ENCODE data around the gene ENAH.
A peak's percentile ranks its signal among the peaks of the same experiment; 100 is the strongest.

Gene ENAH

DNA sequence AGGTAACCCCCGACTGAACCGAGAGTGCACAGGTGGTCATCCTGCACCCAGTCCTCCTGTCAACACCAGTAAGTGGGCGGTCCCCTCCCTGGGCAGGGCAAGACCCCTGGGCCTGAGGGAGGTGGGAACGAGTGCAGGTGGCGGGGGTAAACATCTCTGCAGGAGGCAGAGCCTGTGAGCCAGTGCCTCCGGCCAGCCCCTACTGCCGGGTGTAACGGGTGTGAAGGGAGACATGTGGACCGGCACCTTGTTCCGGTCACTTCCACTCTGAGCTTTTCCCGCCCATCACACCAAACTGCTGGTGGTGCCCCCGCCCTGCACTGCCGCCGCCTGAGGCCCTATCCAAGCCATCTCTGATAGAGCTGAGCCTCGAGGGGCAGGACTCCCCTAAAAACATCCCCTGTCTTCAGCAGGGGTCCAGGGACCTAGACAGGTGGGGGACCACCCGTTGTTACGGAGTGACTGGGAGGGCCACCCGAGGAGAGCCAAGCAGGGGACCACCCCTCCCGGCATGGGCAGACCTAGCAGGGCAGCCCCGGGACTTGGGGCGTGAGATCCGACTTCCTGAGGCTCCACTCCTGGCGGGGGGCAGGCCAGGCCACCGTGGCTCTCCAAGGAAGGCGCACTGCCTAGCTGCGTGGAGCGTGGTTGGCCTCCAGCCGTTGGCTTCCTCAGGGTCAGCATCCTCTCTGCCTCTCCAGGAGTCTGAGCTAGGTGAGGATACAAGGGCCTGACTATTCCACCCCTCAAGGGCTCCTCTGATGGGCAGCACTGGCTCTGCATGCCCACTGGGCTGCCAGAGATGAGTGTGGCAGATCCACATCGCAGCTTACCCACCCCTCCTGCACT is 181.2 kb downstream of the ENAH start:
- no peak for DNase-seq (ENCODE audit: low spot score)

DNA sequence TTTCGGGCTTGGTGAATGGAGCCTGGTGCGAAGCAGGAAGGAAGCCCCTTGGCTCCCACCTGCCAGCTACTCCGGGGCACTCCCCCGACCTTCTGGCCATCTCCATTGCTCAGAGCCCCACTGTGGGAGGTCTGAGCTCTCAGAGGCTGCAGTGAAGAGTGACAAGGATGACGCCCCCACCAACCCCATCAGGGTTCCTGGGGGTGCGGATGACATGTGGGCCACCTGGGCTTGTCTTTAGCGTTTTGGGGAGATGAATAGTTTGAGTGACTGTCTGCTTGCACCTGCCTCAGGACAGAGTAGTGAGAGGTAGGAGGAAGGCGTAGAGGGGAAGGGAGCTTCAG is 181.8 kb downstream of the ENAH start:
- no peak for DNase-seq (ENCODE audit: low spot score)

DNA sequence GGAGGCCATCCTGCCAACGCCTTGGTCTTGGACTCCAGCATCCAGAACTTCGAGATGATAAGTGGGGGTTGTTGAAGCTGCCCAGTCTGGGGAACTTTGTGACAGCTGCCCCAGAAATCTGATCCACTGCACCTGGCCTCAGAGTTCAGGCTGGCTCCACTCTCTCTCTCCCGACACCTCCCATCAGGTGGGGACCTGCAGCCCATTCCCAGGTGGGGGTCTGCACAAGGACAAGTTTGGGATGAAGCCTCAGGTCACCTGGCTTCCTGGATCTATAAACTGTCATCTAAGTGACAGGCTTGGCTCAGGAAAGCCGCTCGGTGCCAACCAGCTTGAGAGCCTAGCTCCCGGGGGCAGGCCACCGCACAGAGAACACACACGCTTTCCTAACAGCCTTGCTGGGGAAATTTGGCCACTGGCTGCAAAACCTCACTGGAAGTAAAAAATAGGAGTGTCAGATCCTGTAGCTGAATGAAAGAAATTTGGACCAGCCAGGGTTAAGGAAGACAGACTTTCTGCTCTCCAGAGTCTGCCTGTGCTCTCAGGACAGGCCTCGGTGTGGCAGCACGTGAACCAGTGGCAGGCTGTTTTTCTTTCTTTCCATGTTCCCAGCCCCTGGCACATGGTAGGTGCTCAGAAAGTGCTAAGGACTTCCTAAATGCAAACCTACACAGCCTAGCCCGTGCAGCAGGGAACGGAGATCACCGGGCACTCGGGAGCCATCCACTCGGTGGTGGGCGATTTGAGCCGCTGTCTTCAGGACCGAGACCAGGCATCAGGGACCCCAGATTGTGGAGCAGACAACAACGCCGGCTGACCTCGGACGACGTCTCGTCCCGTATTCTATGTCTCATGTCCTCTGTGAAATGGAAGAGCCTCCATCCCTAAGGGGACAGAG is 182.5 kb downstream of the ENAH start:
- DNase-seq (ENCODE audit: low spot score): no peak

- no peak for DNase-seq (ENCODE audit: low spot score)
Measured at GRCh38 chr1:225469051-225469450, 183.9 kb downstream of the ENAH start.

DNA sequence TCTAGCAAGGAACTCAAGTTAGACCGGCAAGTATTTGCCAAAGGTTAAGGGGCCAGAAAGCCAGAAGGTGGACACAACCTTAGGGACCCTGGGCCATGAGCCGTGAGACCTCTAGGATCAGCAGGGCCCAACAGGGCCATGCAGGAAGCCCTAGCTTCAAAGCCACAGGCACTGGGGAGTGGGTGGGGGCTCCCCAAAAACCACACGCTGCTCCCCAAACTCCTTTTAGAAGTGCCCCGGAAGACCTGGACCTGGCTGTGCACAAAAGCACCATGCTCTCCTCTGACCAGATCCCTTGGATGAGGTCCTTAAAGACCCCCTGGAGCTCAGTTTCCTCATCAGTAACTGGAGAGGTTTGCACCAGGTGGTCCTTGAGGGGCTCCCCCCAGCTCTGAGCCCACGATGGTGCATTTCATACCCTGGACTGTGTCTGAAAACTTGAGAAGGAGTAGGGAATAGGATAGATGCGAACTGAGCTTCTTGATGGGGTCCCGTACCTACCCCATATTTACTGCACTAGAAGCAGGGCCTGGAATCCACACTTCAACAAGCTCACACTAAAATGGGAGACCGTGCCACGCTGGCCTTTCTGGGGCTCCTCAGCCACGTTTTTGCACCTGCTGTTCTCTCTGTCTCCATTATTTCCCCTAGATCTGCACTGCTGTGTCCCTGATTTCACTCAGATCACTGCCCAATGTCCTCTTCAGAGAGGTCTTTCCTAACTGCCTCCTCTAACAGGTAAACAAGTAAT is 184.5 kb downstream of the ENAH start:
- no peak for DNase-seq (ENCODE audit: low spot score)

DNA sequence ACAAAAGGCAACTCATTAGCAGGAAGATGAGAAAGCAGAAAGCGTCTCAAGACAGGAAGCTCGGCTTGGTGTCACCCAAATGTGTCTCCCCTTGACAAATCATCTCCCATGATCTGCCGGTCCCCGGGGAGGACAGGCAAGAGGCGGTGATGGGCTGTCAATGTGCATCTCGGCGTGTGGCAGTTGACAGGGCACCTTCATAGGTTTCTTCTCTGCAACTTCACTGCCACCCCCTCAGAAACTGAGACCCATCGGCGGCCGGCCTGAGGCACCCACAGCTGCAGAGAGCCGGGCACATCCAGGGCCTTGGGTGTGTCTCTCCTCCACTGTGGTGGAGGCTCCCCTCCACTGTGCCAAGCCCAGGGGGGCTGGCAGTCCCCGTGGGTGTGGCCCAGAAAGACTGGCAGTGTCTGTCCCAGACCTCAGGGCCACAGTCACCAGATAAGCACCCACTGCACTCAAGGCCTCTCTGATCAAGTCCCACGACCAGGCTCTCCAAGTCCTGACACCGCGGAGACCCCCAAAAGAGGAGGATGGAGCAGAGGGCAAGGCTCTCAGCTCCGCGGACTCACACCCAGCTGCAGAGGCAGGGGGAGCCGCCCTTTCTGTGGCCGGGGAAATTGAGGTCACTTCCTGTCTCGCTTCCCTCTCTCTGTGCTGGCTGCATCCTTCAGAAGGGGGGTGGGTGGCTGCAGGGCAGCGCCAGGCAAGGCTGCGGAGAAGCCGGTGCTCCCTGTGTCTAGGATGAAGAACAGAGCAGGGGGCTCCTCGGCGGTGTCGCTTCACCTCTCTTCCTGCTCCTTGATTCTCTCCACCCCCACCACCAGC is 185.5 kb downstream of the ENAH start:
- DNase-seq (ENCODE audit: low spot score): no peak

DNA sequence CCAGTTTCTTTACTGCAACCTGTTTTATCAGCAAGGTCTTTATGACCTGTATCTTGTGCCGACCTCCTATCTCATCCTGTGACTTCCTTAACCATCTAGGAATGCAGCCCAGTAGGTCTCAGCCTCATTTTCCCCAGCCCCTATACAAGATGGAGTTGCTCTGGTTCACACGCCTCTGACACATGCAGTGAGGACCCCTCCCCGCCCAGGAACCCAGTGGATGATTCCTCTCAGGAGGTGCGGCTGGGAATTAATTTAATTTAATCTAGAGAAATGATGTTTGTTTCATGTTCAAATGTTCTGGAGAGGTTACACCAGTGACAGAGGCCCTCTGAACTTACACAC is 186.1 kb downstream of the ENAH start:
- DNase-seq (ENCODE audit: low spot score): no peak

DNA sequence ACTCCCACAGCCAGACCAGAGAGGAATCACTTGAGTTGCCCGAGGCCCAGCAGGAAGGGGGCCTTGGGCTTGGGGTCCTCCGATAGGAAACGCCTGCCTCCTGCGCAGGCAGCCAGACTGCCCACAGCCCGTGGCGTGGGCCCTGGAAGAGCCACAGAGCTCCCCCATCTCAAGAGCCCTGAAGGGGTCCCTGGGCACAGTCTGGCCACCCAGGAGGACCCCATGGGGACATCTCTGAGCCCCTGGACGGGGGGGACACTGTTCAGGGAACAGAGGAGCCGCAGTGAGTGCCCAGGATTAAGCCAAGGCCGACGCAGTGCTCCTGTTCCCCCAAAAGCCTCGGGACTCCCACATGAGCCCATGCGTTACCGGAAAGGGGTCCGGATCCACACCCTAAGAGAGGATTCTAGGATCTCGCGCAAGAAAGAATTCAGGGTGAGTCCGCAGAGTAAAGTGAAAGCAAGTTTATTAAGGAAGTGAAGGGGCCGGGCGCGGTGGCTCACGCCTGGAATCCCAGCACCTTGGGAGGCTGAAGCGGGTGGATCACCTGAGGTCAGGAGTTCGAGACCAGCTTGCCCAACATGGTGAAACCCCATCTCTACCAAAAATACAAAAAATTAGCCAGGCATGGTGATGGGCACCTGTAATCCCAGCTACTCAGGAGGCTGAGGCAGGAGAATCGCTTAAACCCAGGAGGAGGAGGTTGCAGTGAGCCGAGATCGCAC is 187.0 kb downstream of the ENAH start:
- DNase-seq (ENCODE audit: low spot score): no peak

DNA sequence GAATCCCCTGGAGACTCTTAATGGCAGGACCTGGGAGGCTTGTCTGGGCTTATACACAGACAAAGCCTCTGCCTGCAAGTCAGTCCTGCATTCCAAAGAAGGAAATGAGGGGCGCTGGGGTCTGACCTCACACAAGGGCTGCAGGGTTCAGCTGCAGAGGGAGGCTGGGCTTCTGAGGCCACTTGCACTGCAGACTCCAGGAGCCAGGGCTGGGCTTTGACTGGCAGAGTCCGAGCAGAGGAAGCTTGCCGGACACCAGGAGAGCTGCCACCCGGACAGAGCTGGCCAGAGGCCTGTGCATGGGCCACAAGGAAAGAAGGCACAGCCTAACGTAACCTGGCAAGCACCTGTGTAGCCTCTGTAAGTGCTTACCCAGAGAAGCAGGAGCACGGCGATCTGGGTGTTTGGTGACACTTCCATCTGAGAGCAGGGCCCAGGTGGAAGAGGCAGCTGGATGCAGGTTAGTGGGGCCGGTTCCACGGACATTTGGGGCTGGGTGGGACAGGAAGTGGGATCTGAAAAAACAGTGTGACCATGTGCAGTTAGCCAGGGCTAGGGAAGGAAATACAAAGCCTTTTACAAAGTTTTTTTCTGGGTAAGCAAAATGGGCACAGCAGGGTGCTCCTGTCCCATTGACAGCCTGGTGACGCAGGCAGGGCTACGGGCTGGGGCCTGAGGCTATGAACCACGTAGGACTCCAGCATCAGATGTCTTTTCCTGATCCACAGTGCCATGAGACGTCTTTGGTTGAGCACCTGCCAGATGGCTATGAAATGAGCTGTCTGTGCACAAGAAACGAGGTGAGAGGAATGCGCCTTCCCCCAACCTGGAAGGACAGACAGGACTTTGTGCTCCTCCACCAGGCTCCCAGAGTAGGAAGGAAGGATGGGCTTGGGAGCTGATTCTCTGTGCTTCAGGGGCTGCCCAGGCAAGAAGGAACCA is 187.8 kb downstream of the ENAH start:
- DNase-seq (ENCODE audit: low spot score): no peak

DNA sequence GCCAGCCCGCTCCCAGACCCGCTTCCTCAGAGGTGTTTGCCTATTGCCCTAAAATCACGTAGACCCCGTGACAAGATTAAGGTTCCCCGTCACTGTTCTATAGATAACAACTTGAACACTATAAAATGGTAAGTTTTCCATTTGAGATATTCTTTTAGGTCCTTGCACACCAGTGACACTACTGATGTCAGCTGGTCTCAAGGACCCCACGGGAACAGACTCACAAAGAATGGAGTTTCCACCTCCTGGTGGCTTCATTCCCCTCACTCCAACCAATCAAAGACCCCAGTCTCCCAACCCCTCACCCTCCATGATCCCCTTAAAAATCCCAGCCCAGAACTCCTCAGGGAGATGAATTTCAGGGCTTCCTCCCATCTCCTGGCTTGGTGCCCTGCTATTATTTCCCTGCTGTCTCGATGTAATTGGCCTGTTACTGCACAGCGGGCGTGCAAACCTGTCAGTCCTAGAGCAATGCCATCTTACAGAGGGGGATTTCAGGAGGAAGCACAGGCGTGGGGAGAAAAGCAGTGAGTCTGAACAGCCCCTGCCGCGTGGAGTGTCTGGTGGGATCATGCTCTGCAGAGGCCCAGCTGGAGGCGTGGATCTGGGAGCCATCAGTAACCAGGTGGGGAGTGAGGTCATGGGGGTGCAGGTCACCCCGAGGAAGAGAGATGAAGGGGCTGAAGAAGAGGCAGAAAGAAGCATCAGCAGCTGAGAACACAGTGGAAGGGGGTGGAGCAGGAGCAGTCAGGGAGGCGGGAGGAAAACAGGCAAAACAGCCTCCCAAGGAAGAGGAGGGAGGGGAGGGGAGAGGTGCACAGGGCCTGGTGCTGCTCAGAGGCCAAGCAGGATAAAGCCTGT is 190.0 kb downstream of the ENAH start:
- DNase-seq (ENCODE audit: low spot score): no peak

DNA sequence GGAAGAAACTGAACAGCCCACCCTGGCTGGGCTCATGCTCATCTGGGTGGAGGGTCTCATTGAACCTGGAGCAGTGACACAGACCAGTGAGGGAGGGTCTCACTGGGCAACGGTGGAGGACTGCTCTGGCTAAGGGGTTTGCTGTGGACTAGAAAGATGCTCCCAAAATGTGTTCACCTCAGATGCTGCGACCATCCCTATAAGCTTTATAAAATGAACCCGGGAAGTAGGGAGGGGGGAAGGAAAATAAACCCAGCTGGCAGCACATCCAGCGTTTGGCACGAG is 190.6 kb downstream of the ENAH start:
- no peak for DNase-seq (ENCODE audit: low spot score)

GRCh38 chr1:225461533-225462428 is 191.1 kb downstream of the ENAH start:
- DNase-seq (ENCODE audit: low spot score): no peak

DNA sequence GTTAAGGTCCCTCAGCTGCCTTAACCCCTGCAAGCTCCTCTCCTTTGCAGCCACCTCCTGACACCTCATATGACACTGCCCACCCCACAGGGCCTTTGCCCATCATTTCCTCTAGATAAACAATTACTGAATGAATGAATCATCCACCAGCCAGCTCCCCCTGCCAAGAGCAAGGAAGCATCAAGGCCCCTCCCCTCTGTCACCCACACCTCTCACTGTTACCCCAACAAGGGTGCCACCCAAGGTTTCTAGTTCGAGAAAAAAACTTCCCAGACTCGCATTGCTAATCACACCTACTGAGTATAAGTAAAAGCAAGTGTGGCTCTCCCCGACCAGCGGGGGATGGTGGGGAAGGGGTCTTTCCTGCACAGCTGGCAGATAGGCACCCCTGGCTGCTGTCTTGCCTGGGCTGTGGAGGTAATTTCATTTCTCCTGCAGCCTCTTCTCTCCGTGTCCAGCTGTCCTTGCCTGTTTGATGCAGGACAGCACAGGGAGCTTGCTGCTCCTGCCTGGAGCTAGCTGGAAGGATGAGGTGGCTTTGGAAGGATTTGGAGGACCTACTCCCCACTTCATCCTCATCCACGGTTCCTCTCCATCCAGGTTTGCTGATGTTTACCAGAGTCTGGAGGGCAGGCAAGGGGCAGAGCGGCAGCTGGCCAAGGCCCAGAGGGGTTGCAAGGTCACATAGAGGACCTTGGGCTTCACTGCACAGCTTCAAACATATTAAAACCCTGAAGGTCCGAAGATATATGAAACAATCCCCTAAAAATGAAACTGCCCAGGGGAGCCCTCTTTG is 192.0 kb downstream of the ENAH start:
- DNase-seq (ENCODE audit: low spot score): no peak

DNA sequence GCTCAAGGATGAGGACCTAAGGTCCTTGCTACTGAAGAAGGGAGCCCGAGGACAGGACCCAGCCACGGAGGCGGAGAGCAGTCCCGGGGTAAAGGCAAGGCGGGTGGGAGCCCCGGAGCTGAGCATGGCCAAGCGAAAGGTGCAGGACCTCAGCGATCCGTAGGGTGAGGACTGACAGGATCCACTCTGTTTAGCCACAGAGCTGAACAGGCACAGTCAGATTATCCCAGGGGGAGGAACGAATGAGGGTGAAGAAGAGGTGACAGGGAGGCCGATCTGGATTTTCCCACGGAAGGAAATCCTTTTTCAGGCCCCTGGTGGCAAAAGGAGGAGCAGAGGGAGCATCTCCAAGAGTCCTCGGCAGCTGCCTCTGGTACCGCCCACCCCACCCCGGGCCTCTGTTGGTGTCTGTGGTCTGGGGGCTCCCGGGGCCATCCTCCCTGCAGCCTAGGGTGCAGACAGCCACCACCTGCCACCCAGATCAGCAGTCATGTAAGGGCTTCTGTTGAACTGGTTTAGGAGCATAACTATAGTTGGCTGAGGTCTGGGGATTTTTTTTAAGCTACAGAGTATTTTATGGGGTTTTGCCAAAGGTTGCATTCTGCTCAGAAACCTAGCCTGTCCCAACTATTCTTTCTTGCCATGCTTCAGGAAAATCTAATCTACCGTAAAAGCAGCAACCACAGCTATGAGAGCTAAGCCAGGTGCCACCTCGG is 192.7 kb downstream of the ENAH start:
- DNase-seq (ENCODE audit: low spot score): no peak

GRCh38 chr1:225458222-225458631 is 194.7 kb downstream of the ENAH start:
- DNase-seq (ENCODE audit: low spot score): no peak

GRCh38 chr1:225454733-225455132 is 198.2 kb downstream of the ENAH start:
- peak; percentile 66 for DNase-seq (ENCODE audit: low spot score)
